OCI-LY3 (cell line): ENCODE data around the gene NCAN.

Experiments
- H2AFZ ChIP-seq: fragments of 200-600, 300-600 bp; shearing (Covaris generic); 2 replicates; pipeline ENCODE4 v1.6.0; 2014; ENCODE audit warnings: antibody characterized with exemption, low read depth, low read length
- H3K27ac ChIP-seq: fragments of 200-600, 300-600 bp; sonication (generic); 2 replicates; pipeline ENCODE4 v1.5.1; 2014; ENCODE audit warnings: mild to moderate bottlenecking, low read length, moderate library complexity, mixed read lengths
- H3K27me3 ChIP-seq: fragments of 200-600, 300-600 bp; sonication (generic); 2 replicates; pipeline ENCODE4 v1.6.1; 2014; ENCODE audit warnings: low read depth, low read length, mixed read lengths
- H3K36me3 ChIP-seq: fragments of 200-600, 300-600 bp; sonication (generic); replicated peaks from 2 replicates; pipeline ENCODE3; 2014; ENCODE audit warnings: low read depth, low read length, mixed read lengths
- H3K4me1 ChIP-seq: fragments of 300-600, 200-600 bp; sonication (generic); 2 replicates; pipeline ENCODE4 v1.6.1; 2014; ENCODE audit warnings: low read length, mixed read lengths
- H3K4me2 ChIP-seq: fragments of 200-600, 300-600 bp; sonication (generic); 2 replicates; pipeline ENCODE4 v1.6.1; 2014; ENCODE audit warnings: low read length, mixed read lengths
- H3K4me3 ChIP-seq: fragments of 300-600, 200-600 bp; sonication (generic); 2 replicates; pipeline ENCODE4 v1.5.1; 2014; ENCODE audit warnings: antibody characterized with exemption, mild to moderate bottlenecking, low read length, moderate library complexity
- H3K79me2 ChIP-seq: fragments of 300-600, 200-600 bp; shearing (Covaris generic); 2 replicates; pipeline ENCODE4 v1.6.1; 2014; ENCODE audit warnings: mild to moderate bottlenecking, low read length, mixed read lengths
- H3K9ac ChIP-seq: fragments of 300-600, 200-600 bp; shearing (Covaris generic); 2 replicates; pipeline ENCODE4 v1.6.0; 2014; ENCODE audit warnings: mild to moderate bottlenecking, low read length, moderate library complexity
- H3K9me3 ChIP-seq: fragments of 200-600, 300-600 bp; shearing (Covaris generic); 2 replicates; pipeline ENCODE4 v1.6.1; 2014; ENCODE audit warnings: low read length, mixed read lengths; ENCODE audit not compliant: insufficient read depth
- H4K20me1 ChIP-seq: fragments of 200-600, 300-600 bp; sonication (generic); 2 replicates; pipeline ENCODE4 v1.6.1; 2016; ENCODE audit warnings: low read length, mixed read lengths; ENCODE audit not compliant: insufficient read depth
- CTCF ChIP-seq: fragments of 200-600, 300-600 bp; sonication (generic); IDR thresholded peaks from 2 replicates; pipeline ENCODE4 v1.5.1; 2014; ENCODE audit warnings: antibody characterized with exemption, low read length, low read depth
- EZH2phosphoT487 ChIP-seq: fragments of 200-600 bp; shearing (Covaris generic); IDR thresholded peaks from 2 replicates; pipeline ENCODE4 v1.6.1; 2018; ENCODE audit warnings: antibody characterized with exemption, mixed run types, low read depth

Gene NCAN

DNA sequence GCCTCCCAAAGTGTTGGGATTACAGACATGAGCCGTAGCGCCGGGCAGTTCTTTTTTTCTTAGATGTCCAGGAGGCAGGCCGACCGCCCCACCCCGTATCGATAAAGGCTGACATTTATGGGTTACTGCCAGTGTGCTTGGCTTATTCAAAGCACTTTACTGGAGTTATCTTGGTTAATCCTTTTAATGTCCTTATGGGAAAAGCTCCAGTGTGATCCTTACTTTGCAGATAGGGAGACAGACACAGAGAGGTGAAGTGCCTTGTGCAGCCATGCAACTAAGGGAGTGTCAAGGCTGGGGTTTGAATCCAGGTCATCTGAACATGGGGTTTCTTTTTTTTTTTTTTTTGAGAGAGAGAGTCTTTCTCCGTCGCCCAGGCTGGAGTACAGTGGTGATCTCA is 19.2 kb downstream of the NCAN start:
- H3K27ac ChIP-seq = no peak overlapping the region
- no peak overlapping the region for H3K4me2 ChIP-seq
- H3K36me3 ChIP-seq = no peaks in the 10 kb centered on the region
- H3K4me1 ChIP-seq = no peaks in the 10 kb centered on the region
- H4K20me1 ChIP-seq = no peaks in the 10 kb centered on the region
- no peak overlapping the region for H3K4me3 ChIP-seq
- no peak overlapping the region for H3K9ac ChIP-seq
- no peak overlapping the region for H2AFZ ChIP-seq
- TF ChIP-seq CTCF = no peak
- TF ChIP-seq EZH2phosphoT487 = no peak
- peaks cover 16% of the 10 kb centered on the region for H3K9me3 ChIP-seq
- H3K27me3 ChIP-seq = peaks cover 9% of the 10 kb centered on the region; the same call in 1 of the 2 replicates
- no peaks in the 10 kb centered on the region for H3K79me2 ChIP-seq

GRCh38 chr19:19232261-19232721 is 20.5 kb downstream of the NCAN start:
- H3K27me3 ChIP-seq = peaks cover 9% of the 10 kb centered on the region; the same call in 1 of the 2 replicates
- no peak overlapping the region for H3K4me2 ChIP-seq
- no peak overlapping the region for H3K9ac ChIP-seq
- H4K20me1 ChIP-seq = no peaks in the 10 kb centered on the region
- H3K79me2 ChIP-seq = no peaks in the 10 kb centered on the region
- TF ChIP-seq EZH2phosphoT487 = no peak
- TF ChIP-seq CTCF = no peak
- H3K4me1 ChIP-seq = no peaks in the 10 kb centered on the region
- no peak overlapping the region for H3K27ac ChIP-seq
- no peaks in the 10 kb centered on the region for H3K36me3 ChIP-seq
- H3K9me3 ChIP-seq = peaks cover 20% of the 10 kb centered on the region
- H2AFZ ChIP-seq = no peak overlapping the region
- H3K4me3 ChIP-seq = no peak overlapping the region

GRCh38 chr19:19234220-19234816 is 22.6 kb downstream of the NCAN start:
- Histone ChIP-seq H3K27me3 (peaks cover 3% of the 10 kb centered on the region; the same call in 1 of the 2 replicates), H4K20me1 (no peaks in the 10 kb centered on the region), H3K36me3 (no peaks in the 10 kb centered on the region), H3K79me2 (no peaks in the 10 kb centered on the region), H2AFZ (no peak overlapping the region), H3K9ac (no peak overlapping the region), H3K9me3 (peaks cover 20% of the 10 kb centered on the region), H3K4me1 (no peaks in the 10 kb centered on the region), H3K4me2 (no peak overlapping the region), H3K27ac (no peak overlapping the region), H3K4me3 (no peak overlapping the region)
- TF ChIP-seq CTCF (no peak), EZH2phosphoT487 (no peak)

DNA sequence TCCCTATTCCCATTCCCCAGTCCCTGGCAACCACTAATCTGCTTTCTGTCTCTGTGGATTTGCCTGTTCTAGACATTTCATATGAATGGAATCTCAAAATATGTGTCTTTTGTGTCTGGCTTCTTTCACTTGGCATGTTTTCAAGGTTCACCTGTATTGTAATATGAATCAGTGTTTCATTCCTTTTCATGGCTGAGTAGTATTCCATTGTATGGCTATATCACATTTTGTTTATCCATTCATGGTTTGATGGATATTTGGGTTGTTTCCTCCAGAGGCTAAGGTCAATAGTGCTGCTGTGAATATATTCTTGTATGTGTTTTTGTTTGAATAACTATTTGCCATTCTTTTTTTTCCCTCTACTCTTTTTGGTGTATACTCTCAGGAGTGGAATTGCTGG is 24.4 kb downstream of the NCAN start:
- Histone ChIP-seq H4K20me1 (no peaks in the 10 kb centered on the region), H3K79me2 (no peaks in the 10 kb centered on the region), H3K4me3 (no peak overlapping the region), H3K27me3 (no peaks in the 10 kb centered on the region), H3K36me3 (no peaks in the 10 kb centered on the region), H3K9me3 (peaks cover 20% of the 10 kb centered on the region), H3K4me1 (no peaks in the 10 kb centered on the region), H3K4me2 (no peak overlapping the region), H3K27ac (no peak overlapping the region), H3K9ac (no peak overlapping the region), H2AFZ (no peak overlapping the region)
- no peak for TF ChIP-seq CTCF
- TF ChIP-seq EZH2phosphoT487 = no peak
